Measurements from ENCODE around the gene EBPL.
"Not testable (repeated sequence)": the region's sequence is repeated elsewhere in the genome, so short reads cannot be mapped to it uniquely, and the experiment has no call there.

Gene EBPL

GRCh38 chr13:49690995-49691784 lies at the start of gene EBPL:
Gene EBPL (minus strand): TSS chr13:49691486. CDS start chr13:49691424, 62 bp downstream.
- H3K4me3 ChIP-seq (ENCODE audit: low read length): peak within 1 kb of the TSS; percentile 83
- no peaks in the 10 kb centered on the region for H3K27me3 ChIP-seq (ENCODE audit: insufficient read depth, low read length)
- no peaks in the 10 kb centered on the region for H3K9me3 ChIP-seq (ENCODE audit: insufficient read depth, low read depth, low read length)
- peak within 1 kb of the TSS; percentile 89 for H3K9ac ChIP-seq (ENCODE audit: low read depth, low read length)
- H3K36me3 ChIP-seq (ENCODE audit: insufficient read depth, low read depth, low read length): peaks cover 14% of the 10 kb centered on the region
- H3K4me1 ChIP-seq (ENCODE audit: insufficient read depth, low read length): peaks cover 6% of the 10 kb centered on the region; the same call in 1 of the 2 replicates
- peak within 1 kb of the TSS; percentile 76 for H3K27ac ChIP-seq (ENCODE audit: low read length)

- Histone ChIP-seq H3K27ac (ENCODE audit: low read length) (no peak overlapping the region), H3K27me3 (ENCODE audit: insufficient read depth, low read length) (no peaks in the 10 kb centered on the region), H3K4me1 (ENCODE audit: insufficient read depth, low read length) (no peaks in the 10 kb centered on the region), H3K36me3 (ENCODE audit: insufficient read depth, low read depth, low read length) (peaks cover 59% of the 10 kb centered on the region), H3K9ac (ENCODE audit: low read depth, low read length) (no peak overlapping the region), H3K9me3 (ENCODE audit: insufficient read depth, low read depth, low read length) (no peaks in the 10 kb centered on the region), H3K4me3 (ENCODE audit: low read length) (no peak overlapping the region)
These were observed 49.6 kb upstream of the EBPL start for GRCh38 chr13:49740870-49741269.

GRCh38 chr13:49739498-49740187 lies 48.4 kb upstream of the EBPL start:
- Histone ChIP-seq H3K27ac (ENCODE audit: low read length) (no peak overlapping the region), H3K36me3 (ENCODE audit: insufficient read depth, low read depth, low read length) (peaks cover 47% of the 10 kb centered on the region), H3K4me1 (ENCODE audit: insufficient read depth, low read length) (no peaks in the 10 kb centered on the region), H3K4me3 (ENCODE audit: low read length) (no peak overlapping the region), H3K9me3 (ENCODE audit: insufficient read depth, low read depth, low read length) (no peaks in the 10 kb centered on the region), H3K9ac (ENCODE audit: low read depth, low read length) (no peak overlapping the region), H3K27me3 (ENCODE audit: insufficient read depth, low read length) (no peaks in the 10 kb centered on the region)

- no peaks in the 10 kb centered on the region for H3K4me1 ChIP-seq (ENCODE audit: insufficient read depth, low read length)
- H3K9me3 ChIP-seq (ENCODE audit: insufficient read depth, low read depth, low read length): no peaks in the 10 kb centered on the region
- H3K27ac ChIP-seq (ENCODE audit: low read length): no peak overlapping the region
- H3K4me3 ChIP-seq (ENCODE audit: low read length): no peak overlapping the region
- no peak overlapping the region for H3K9ac ChIP-seq (ENCODE audit: low read depth, low read length)
- H3K27me3 ChIP-seq (ENCODE audit: insufficient read depth, low read length): no peaks in the 10 kb centered on the region
- H3K36me3 ChIP-seq (ENCODE audit: insufficient read depth, low read depth, low read length): peaks cover 32% of the 10 kb centered on the region
These were observed 42.1 kb upstream of the EBPL start for GRCh38 chr13:49733181-49733951.

- Histone ChIP-seq H3K9ac (ENCODE audit: low read depth, low read length) (no peak overlapping the region), H3K4me3 (ENCODE audit: low read length) (no peak overlapping the region), H3K4me1 (ENCODE audit: insufficient read depth, low read length) (no peaks in the 10 kb centered on the region), H3K27me3 (ENCODE audit: insufficient read depth, low read length) (no peaks in the 10 kb centered on the region), H3K27ac (ENCODE audit: low read length) (no peak overlapping the region), H3K36me3 (ENCODE audit: insufficient read depth, low read depth, low read length) (peaks cover 37% of the 10 kb centered on the region), H3K9me3 (ENCODE audit: insufficient read depth, low read depth, low read length) (no peaks in the 10 kb centered on the region)
These were observed 40.5 kb upstream of the EBPL start for GRCh38 chr13:49731766-49732165.

GRCh38 chr13:49716615-49717014 lies 25.3 kb upstream of the EBPL start:
- H3K9me3 ChIP-seq (ENCODE audit: insufficient read depth, low read depth, low read length): peaks cover 9% of the 10 kb centered on the region; the same call in 1 of the 2 replicates
- H3K36me3 ChIP-seq (ENCODE audit: insufficient read depth, low read depth, low read length): peaks cover 68% of the 10 kb centered on the region
- H3K4me3 ChIP-seq (ENCODE audit: low read length): no peak overlapping the region
- H3K9ac ChIP-seq (ENCODE audit: low read depth, low read length): no peak overlapping the region
- no peak overlapping the region for H3K27ac ChIP-seq (ENCODE audit: low read length)
- no peaks in the 10 kb centered on the region for H3K27me3 ChIP-seq (ENCODE audit: insufficient read depth, low read length)
- 0 out of 2 replicates have a peak, but pooled peaks cover 3% of the 10 kb centered on the region for H3K4me1 ChIP-seq (ENCODE audit: insufficient read depth, low read length)

- Histone ChIP-seq H3K27me3 (ENCODE audit: insufficient read depth, low read length) (no peaks in the 10 kb centered on the region), H3K27ac (ENCODE audit: low read length) (no peak overlapping the region), H3K4me1 (ENCODE audit: insufficient read depth, low read length) (0 out of 2 replicates have a peak, but pooled peaks cover 3% of the 10 kb centered on the region), H3K36me3 (ENCODE audit: insufficient read depth, low read depth, low read length) (peaks cover 71% of the 10 kb centered on the region), H3K9me3 (ENCODE audit: insufficient read depth, low read depth, low read length) (peaks cover 9% of the 10 kb centered on the region; the same call in 1 of the 2 replicates), H3K4me3 (ENCODE audit: low read length) (no peak overlapping the region), H3K9ac (ENCODE audit: low read depth, low read length) (no peak overlapping the region)
These were observed 23.5 kb upstream of the EBPL start for GRCh38 chr13:49714757-49715156.

- no peaks in the 10 kb centered on the region for H3K27me3 ChIP-seq (ENCODE audit: insufficient read depth, low read length)
- H3K9ac ChIP-seq (ENCODE audit: low read depth, low read length): no peak overlapping the region
- no peaks in the 10 kb centered on the region for H3K4me1 ChIP-seq (ENCODE audit: insufficient read depth, low read length)
- H3K9me3 ChIP-seq (ENCODE audit: insufficient read depth, low read depth, low read length): peaks cover 9% of the 10 kb centered on the region; the same call in 1 of the 2 replicates
- no peak overlapping the region for H3K4me3 ChIP-seq (ENCODE audit: low read length)
- no peak overlapping the region for H3K27ac ChIP-seq (ENCODE audit: low read length)
- H3K36me3 ChIP-seq (ENCODE audit: insufficient read depth, low read depth, low read length): peaks cover 65% of the 10 kb centered on the region
These were observed 20.1 kb upstream of the EBPL start for GRCh38 chr13:49711218-49711863.

GRCh38 chr13:49704264-49704663 lies 13.0 kb upstream of the EBPL start:
- Histone ChIP-seq H3K4me1 (ENCODE audit: insufficient read depth, low read length) (peaks cover 11% of the 10 kb centered on the region; the same call in 1 of the 2 replicates), H3K36me3 (ENCODE audit: insufficient read depth, low read depth, low read length) (peaks cover 67% of the 10 kb centered on the region)
- not testable (repeated sequence) for H3K27ac ChIP-seq (ENCODE audit: low read length); H3K4me3 ChIP-seq (ENCODE audit: low read length); H3K9me3 ChIP-seq (ENCODE audit: insufficient read depth, low read depth, low read length); H3K9ac ChIP-seq (ENCODE audit: low read depth, low read length); H3K27me3 ChIP-seq (ENCODE audit: insufficient read depth, low read length)

- peaks cover 64% of the 10 kb centered on the region for H3K36me3 ChIP-seq (ENCODE audit: insufficient read depth, low read depth, low read length)
These were observed 10.2 kb upstream of the EBPL start for GRCh38 chr13:49701491-49701890.

GRCh38 chr13:49697468-49697867 lies 6.2 kb upstream of the EBPL start:
- Histone ChIP-seq H3K27me3 (ENCODE audit: insufficient read depth, low read length) (no peaks in the 10 kb centered on the region), H3K9me3 (ENCODE audit: insufficient read depth, low read depth, low read length) (no peaks in the 10 kb centered on the region), H3K27ac (ENCODE audit: low read length) (no peak overlapping the region), H3K4me3 (ENCODE audit: low read length) (no peak overlapping the region), H3K9ac (ENCODE audit: low read depth, low read length) (no peak overlapping the region), H3K4me1 (ENCODE audit: insufficient read depth, low read length) (peaks cover 19% of the 10 kb centered on the region; the same call in 1 of the 2 replicates), H3K36me3 (ENCODE audit: insufficient read depth, low read depth, low read length) (peaks cover 38% of the 10 kb centered on the region)

More at GRCh38 chr13:49701491-49701890, 10.2 kb upstream of the EBPL start:
- H3K4me1 ChIP-seq (ENCODE audit: insufficient read depth, low read length): peaks cover 16% of the 10 kb centered on the region; the same call in 1 of the 2 replicates
- H3K27ac ChIP-seq (ENCODE audit: low read length): no peak overlapping the region
- no peaks in the 10 kb centered on the region for H3K9me3 ChIP-seq (ENCODE audit: insufficient read depth, low read depth, low read length)
- H3K27me3 ChIP-seq (ENCODE audit: insufficient read depth, low read length): no peaks in the 10 kb centered on the region
- no peak overlapping the region for H3K4me3 ChIP-seq (ENCODE audit: low read length)
- no peak overlapping the region for H3K9ac ChIP-seq (ENCODE audit: low read depth, low read length)

Measured in iPS-20b (cell line).